Activated CD4-positive, alpha-beta T cell treated with anti-CD3 and anti-CD28 coated beads, Interleukin-2, amount 10 ng/mL, durations not matched to agents 24 days and 14 days (primary cell): ENCODE measurements around the gene HUNK. TPM values are rescaled to one million over a fixed set of nuclear protein-coding genes. Genes with fewer than 3 reads are reported as not detected.

Source experiments
- DNase-seq: peaks from one replicate; pipeline ENCODE4 v3.0.0; 2022
- H3K27ac Mint-ChIP-seq: one replicate; pipeline ENCODE4 v1.8.0; 2022; ENCODE audit warnings: mild to moderate bottlenecking, mixed read lengths
- H3K27me3 Mint-ChIP-seq: one replicate; pipeline ENCODE4 v1.8.0; 2022; ENCODE audit warnings: mixed read lengths
- H3K36me3 Mint-ChIP-seq: one replicate; pipeline ENCODE4 v1.8.0; 2022; ENCODE audit warnings: low read depth, mild to moderate bottlenecking, mixed read lengths
- H3K4me1 Mint-ChIP-seq: one replicate; pipeline ENCODE4 v1.8.0; 2021; ENCODE audit warnings: mixed read lengths
- H3K4me3 Mint-ChIP-seq: one replicate; pipeline ENCODE4 v1.8.0; 2022; ENCODE audit warnings: mild to moderate bottlenecking, moderate library complexity, mixed read lengths
- H3K9me3 Mint-ChIP-seq: one replicate; pipeline ENCODE4 v1.8.0; 2021; ENCODE audit warnings: mixed read lengths
- intact Hi-C: fragments of 100-400 bp; cut with micrococcal nuclease; formaldehyde crosslinking; loops from one replicate; pipeline ENCODE4 v1.15.1; 2023
- total RNA-seq: library from RNA; stranded (reverse); gene quantifications from 2 replicates; pipeline ENCODE4 v1.2.3, GENCODE V29; 2022

HUNK gene
- total RNA-seq, 1 donor from 2014 or later, result 0.37 TPM

DNA sequence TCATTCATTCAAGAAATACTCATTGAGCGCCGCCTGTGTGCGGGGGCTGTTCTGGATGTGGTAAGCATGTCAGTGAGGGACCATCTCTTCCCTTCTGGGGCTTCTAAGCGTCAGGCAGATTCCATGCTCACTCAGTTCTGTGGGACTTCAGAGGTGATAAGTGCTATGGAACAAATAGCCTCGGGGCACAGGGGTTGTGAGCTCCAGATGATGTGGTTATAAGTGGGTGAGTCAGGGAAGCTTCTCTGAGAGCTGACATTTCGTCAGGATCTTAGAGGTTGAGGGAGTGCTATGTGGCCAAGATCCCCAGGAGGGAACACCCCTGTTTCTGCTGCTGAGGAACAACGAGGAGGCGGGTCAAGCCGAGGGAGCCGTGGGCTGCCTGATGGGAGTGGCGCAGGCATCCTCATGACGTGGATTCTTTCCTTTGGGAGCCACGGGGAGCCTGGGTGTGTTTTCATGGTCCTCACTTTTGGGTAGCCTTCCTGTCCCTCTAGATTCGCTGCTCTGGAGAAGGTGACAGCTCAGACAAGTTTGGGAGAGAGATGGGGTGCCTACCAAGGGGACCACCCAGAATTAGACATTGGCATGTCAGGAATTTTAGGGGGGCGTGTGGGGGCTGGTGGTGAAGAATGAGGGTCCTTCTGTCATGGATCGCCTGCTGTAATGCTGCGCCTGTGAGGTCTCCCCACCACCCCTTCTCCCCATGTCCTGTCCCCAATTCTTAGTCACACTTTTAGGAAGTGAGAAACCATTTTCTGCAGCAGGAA, 38.5 kb downstream of the HUNK start:
- no peaks in the 10 kb centered on the region for H3K36me3 Mint-ChIP-seq
- no peaks in the 10 kb centered on the region for H3K4me1 Mint-ChIP-seq
- H3K27ac Mint-ChIP-seq, result no peak overlapping the region
- intact Hi-C loops, result no loop called here
- H3K27me3 Mint-ChIP-seq, result peaks cover 21% of the 10 kb centered on the region
- no peak overlapping the region for H3K4me3 Mint-ChIP-seq
- no peaks in the 10 kb centered on the region for H3K9me3 Mint-ChIP-seq
- DNase-seq, result no peak

DNA sequence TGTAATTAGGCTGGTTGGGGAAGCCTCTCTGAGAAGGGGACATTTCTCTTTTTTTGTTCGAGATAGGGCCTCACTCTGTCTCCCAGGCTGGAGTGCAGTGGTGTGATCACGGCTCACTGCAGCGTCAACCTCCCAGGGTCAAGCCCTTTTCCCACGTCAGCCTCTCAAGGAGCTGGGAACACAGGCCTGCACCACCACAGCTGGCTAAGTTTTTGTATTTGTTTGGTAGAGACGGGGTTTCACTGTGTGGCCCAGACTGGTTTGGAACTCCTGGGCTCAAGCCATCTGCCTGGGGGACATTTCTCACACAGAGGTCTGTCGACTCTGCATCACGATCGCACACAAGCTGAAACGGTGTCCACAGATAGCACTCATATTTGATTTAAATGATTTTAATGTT, 39.7 kb downstream of the HUNK start:
- Mint-ChIP-seq H3K27me3 (peaks cover 19% of the 10 kb centered on the region), H3K27ac (no peak overlapping the region), H3K9me3 (no peaks in the 10 kb centered on the region), H3K36me3 (no peaks in the 10 kb centered on the region), H3K4me3 (no peak overlapping the region), H3K4me1 (no peaks in the 10 kb centered on the region)
- no peak for DNase-seq
- intact Hi-C loops, result no loop called here

DNA sequence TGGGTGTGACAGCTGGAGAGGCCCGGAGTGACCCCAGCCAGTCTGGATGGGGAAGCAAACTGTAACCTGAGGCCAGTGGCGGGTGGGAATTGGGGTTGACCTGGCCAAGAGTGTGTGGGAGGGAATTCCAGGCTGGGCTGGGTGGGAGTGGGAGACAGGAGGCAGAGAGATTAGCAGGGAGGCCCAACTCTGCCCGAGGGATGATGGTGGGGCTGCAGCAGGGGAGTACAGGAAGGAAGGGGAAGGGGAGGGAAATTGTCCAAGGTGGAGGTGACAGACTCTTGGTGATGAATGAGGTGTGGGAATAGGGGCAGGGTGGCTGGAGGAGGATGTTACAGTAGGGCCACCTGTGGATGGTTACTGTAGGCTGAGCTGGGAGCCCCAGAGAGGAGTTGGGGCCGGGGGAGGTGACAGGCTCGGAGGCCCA, 40.4 kb downstream of the HUNK start:
- intact Hi-C loops, result no loop called here
- H3K9me3 Mint-ChIP-seq, result no peaks in the 10 kb centered on the region

DNA sequence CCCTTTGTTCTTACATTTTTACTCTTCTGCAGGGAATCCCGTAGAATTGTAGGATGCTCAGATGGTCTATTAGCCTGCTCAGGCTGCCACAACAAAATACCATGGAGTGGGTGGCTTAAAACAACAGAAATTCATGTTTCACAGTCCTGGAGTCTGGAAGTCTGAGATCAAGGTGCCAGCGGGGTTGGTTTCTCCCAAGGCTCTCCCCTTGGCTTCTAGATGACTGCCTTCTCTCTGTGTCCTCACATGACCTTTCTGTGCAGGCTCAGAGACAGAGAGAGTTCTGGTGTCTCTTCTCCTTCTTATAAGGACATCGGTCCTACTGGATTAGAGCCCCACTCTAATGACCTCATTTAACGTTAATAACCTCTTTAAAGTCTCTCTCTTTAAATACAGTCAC, 41.7 kb downstream of the HUNK start:
- no peaks in the 10 kb centered on the region for H3K36me3 Mint-ChIP-seq
- intact Hi-C loops, result no loop called here
- no peaks in the 10 kb centered on the region for H3K9me3 Mint-ChIP-seq
- H3K27ac Mint-ChIP-seq, result no peak overlapping the region
- H3K4me1 Mint-ChIP-seq, result no peaks in the 10 kb centered on the region
- H3K4me3 Mint-ChIP-seq, result no peak overlapping the region
- H3K27me3 Mint-ChIP-seq, result peaks cover 6% of the 10 kb centered on the region
- DNase-seq, result no peak

More for the DNA sequence above, 40.4 kb downstream of the HUNK start:
- DNase-seq, result no peak
- Mint-ChIP-seq H3K4me3 (no peak overlapping the region), H3K27me3 (peaks cover 16% of the 10 kb centered on the region), H3K36me3 (no peaks in the 10 kb centered on the region), H3K4me1 (no peaks in the 10 kb centered on the region), H3K27ac (no peak overlapping the region)

DNA sequence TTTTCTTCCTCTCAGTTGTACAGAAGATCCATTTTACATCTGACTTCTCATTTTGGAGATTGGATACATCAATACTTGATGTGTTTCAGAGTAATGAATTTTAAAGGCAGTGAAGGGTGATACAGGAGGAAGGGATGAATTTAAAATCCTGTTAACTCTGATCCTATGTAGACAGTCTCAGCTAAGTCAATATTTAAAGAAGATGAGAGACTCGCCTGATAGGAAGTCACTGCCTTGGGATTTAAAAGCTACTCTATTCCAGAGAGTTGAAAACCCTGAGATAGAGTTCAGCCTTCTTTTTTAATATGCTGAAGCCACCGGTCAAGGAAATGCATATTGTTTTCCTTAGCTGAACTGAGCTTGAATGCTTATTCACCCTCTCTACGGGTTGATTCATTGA, 42.7 kb downstream of the HUNK start:
- no peak overlapping the region for H3K4me3 Mint-ChIP-seq
- no peak overlapping the region for H3K27ac Mint-ChIP-seq
- intact Hi-C loops, result no loop called here
- H3K36me3 Mint-ChIP-seq, result no peaks in the 10 kb centered on the region
- no peak for DNase-seq
- peaks cover 4% of the 10 kb centered on the region for H3K27me3 Mint-ChIP-seq
- H3K4me1 Mint-ChIP-seq, result no peaks in the 10 kb centered on the region
- H3K9me3 Mint-ChIP-seq, result no peaks in the 10 kb centered on the region

DNA sequence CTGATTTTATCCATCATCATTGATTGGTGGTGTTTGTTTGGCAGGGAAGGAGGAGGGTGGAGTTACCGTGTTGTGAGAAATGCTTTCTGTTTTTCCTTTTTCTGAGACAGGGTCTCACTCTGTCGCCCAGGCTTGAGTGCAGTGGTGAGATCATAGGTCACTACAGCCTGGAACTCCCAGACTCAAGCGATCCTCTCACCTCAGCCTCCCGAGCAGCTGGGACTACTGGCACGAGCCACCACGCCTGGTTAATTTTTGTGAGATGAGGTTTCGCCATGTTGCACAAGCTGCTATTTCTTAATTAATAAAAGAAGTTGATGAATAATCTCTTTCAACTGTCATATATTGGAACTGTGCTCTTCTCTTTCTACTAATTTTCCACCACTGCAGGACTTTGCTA, 44.3 kb downstream of the HUNK start:
- intact Hi-C loops, result no loop called here

DNA sequence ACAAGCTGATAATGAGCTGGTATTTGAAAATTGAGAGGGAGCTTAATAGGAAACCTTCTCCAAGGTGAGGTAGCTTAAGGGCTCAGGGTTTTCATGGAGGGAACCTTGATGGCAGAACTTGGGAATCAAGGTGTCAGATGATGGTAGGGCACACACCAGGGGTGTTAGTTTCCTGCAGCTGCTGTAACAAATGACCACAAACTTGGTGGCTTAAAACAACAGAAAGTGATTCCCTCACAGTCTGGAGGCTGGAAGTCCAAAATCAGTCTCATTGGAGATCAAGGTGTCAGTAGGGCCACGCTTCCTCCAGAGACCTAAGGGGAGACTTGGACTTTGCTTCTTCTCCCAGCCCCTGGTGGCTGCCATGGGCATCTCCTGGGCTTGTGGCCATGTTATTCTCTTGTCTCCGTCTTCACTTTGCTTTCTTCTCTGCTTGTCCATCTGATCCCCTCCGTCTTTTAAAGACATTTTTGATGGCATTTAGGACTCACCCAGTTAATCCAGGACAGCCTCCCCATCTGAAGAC, 45.5 kb downstream of the HUNK start:
- H3K4me3 Mint-ChIP-seq, result no peak overlapping the region
- DNase-seq, result no peak
- intact Hi-C loops, result no loop called here
- no peaks in the 10 kb centered on the region for H3K27me3 Mint-ChIP-seq
- H3K9me3 Mint-ChIP-seq, result no peaks in the 10 kb centered on the region
- H3K36me3 Mint-ChIP-seq, result no peaks in the 10 kb centered on the region
- no peaks in the 10 kb centered on the region for H3K4me1 Mint-ChIP-seq
- H3K27ac Mint-ChIP-seq, result no peak overlapping the region

More for the DNA sequence above, 44.3 kb downstream of the HUNK start:
- no peaks in the 10 kb centered on the region for H3K36me3 Mint-ChIP-seq
- H3K4me3 Mint-ChIP-seq, result no peak overlapping the region
- H3K27me3 Mint-ChIP-seq, result no peaks in the 10 kb centered on the region
- H3K27ac Mint-ChIP-seq, result no peak overlapping the region
- no peaks in the 10 kb centered on the region for H3K4me1 Mint-ChIP-seq
- no peaks in the 10 kb centered on the region for H3K9me3 Mint-ChIP-seq
- no peak for DNase-seq

DNA sequence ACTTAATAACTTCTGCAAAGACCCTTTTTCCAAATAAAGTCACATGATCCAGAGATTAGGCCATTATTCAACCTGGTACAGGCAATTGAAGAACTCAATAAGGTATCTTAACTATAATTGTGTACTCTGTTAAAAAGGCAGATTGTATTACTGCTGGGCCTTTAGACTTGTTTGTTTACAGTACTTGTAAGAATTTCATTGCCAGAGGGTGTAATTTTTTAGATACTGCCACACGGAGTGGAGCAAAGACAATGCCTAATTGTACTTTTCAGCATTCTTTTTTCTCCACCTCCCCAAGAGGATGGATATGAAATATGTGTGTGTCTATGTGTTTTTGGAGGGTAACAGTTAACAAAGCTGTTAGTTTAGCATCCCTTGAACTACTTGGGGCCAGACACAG, 47.5 kb downstream of the HUNK start:
- Mint-ChIP-seq H3K27ac (no peak overlapping the region), H3K9me3 (no peaks in the 10 kb centered on the region), H3K36me3 (no peaks in the 10 kb centered on the region), H3K4me3 (no peak overlapping the region), H3K27me3 (no peaks in the 10 kb centered on the region), H3K4me1 (no peaks in the 10 kb centered on the region)
- intact Hi-C loops, result no loop called here
- no peak for DNase-seq

DNA sequence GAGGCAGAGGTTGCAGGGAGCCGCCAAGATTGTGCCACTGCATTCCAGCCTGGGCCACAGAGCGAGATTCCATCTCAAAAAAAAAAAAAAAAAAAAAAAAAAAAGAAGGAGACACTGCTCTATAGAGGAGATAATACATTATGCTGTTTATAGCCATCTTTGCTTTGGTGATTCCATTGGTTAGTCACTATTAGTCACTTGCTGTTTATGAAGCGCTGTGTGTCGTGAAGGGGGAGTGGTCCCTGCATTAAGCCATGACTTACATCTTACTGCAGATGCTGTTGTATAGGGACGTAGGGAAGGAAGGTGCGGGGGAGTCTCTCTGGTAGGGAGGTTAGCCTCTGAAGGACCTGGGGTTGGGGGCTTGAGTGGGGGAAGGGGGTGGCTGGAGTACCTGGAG, 48.3 kb downstream of the HUNK start:
- no peak for DNase-seq
- Mint-ChIP-seq H3K27ac (no peak overlapping the region), H3K4me1 (no peaks in the 10 kb centered on the region), H3K9me3 (no peaks in the 10 kb centered on the region), H3K36me3 (no peaks in the 10 kb centered on the region), H3K27me3 (no peaks in the 10 kb centered on the region), H3K4me3 (no peak overlapping the region)
- intact Hi-C loops, result no loop called here

DNA sequence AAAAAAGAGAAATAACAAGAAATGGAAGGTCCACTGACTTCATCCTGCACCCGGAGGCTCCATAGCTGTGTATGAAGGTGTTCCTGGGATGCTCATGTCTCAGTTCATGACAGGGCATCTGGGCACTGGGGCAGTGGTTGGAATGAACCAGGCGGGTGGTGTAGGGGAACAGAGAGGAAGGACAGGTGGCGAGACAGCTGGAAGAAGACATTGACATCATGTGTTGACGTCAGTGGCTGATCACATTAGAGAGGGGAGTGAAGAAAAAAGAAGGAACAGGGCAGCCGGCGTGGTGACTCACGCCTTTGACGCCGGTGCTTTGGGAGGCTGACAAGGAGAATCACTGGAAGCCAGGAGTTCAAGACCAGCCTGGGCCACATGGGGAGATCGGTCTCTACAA, 50.1 kb downstream of the HUNK start:
- Mint-ChIP-seq H3K4me1 (no peaks in the 10 kb centered on the region), H3K4me3 (no peak overlapping the region), H3K36me3 (no peaks in the 10 kb centered on the region), H3K9me3 (no peaks in the 10 kb centered on the region), H3K27me3 (no peaks in the 10 kb centered on the region), H3K27ac (no peak overlapping the region)
- intact Hi-C loops, result no loop called here
- DNase-seq, result no peak

DNA sequence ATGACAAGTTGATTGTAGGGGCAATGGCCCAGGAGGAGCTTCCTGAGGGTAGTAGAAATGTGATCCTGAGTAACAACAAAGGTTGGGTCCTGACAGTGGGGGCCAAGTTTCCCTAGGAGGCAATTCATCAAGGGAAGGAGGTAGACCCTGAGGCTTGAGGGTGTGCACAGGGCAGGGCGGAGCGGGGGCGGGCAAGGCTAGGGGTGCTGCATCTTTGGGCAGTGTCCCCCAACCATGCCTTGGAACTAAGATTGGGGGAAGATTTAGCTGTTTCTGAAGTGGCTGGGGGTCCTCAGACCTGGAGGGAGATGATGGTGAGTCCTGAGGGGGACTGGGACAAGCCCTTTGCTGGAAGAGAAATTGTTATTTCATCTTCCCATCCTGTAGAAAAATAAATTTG, 50.9 kb downstream of the HUNK start:
- H3K27ac Mint-ChIP-seq, result no peak overlapping the region
- H3K4me1 Mint-ChIP-seq, result no peaks in the 10 kb centered on the region
- no peak for DNase-seq
- no peak overlapping the region for H3K4me3 Mint-ChIP-seq
- H3K27me3 Mint-ChIP-seq, result no peaks in the 10 kb centered on the region
- no peaks in the 10 kb centered on the region for H3K9me3 Mint-ChIP-seq
- no peaks in the 10 kb centered on the region for H3K36me3 Mint-ChIP-seq
- intact Hi-C loops, result no loop called here

DNA sequence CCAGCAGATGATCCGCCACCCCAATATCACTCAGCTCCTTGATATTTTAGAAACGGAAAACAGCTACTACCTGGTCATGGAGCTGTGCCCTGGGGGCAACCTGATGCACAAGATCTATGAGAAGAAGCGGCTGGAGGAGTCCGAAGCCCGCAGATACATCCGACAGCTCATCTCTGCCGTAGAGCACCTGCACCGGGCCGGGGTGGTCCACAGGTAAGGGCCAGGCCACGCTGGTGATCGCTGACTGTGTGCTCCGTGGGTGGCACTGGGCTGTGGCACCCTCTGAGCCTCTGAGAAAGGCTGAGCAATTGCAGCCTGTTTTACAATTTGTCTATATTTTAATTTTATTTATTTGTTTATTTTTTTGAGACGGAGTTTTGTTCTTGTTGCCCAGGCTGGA, 51.7 kb downstream of the HUNK start:
- H3K36me3 Mint-ChIP-seq, result no peaks in the 10 kb centered on the region
- intact Hi-C loops, result no loop called here
- H3K4me1 Mint-ChIP-seq, result no peaks in the 10 kb centered on the region
- no peaks in the 10 kb centered on the region for H3K27me3 Mint-ChIP-seq
- no peak for DNase-seq
- H3K9me3 Mint-ChIP-seq, result no peaks in the 10 kb centered on the region
- H3K4me3 Mint-ChIP-seq, result no peak overlapping the region
- H3K27ac Mint-ChIP-seq, result no peak overlapping the region

DNA sequence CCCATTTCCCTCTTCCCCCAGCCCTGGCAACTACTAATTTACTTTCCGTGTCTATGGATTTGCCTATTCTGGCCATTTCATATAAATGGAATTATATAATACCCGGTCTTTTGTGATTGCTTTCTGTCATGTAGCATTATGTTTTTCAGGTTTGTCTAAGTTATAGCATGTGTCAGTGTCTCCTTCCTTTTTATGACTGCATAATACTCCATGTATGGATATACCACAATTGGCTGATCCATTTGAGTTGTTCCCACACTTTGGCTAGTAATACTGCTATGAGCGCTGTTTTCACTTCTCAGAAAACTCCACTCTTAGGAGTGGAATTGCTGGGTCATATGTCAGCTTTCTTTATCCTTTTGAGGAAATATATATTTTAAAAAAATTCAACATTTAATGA, 53.7 kb downstream of the HUNK start:
- Mint-ChIP-seq H3K27me3 (peaks cover 3% of the 10 kb centered on the region), H3K27ac (no peak overlapping the region), H3K4me3 (no peak overlapping the region), H3K4me1 (no peaks in the 10 kb centered on the region), H3K9me3 (no peaks in the 10 kb centered on the region), H3K36me3 (no peaks in the 10 kb centered on the region)
- DNase-seq, result no peak
- intact Hi-C loops, result no loop called here

DNA sequence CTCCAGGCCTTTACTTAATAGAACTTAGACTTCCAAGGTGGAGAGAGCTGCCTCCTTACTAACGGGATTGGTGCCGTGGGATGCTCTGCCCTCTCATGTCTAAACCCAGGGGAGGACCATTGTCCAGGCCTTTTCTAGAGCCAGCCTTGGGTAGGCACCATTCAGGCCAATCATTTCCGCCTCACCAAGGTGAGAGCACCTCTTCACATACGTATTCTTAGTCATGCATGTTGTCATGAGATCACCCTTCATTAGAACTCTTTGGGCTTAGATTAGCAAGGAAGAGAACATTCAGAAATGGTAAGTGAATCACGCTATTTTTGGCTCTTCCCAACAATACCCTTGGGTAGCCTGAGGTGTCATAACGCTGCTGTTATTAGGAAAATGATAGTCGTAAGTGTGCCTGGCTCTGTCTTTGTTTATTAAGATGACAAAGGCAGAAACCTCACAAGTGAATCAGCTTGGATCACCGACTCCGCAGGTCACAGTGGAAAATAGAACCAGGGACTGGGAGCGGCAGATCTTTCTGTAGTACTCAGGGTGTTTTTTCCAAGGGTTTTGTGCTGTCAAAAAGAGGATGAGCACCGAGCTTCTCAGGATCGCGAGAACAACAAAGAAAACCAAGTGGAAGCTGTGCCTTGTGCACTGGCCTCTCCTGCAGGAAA, 55.0 kb downstream of the HUNK start:
- intact Hi-C loops, result no loop called here
- H3K4me3 Mint-ChIP-seq, result no peak overlapping the region
- no peak for DNase-seq
- H3K27ac Mint-ChIP-seq, result no peak overlapping the region
- H3K27me3 Mint-ChIP-seq, result peaks cover 3% of the 10 kb centered on the region
- H3K36me3 Mint-ChIP-seq, result no peaks in the 10 kb centered on the region
- no peaks in the 10 kb centered on the region for H3K4me1 Mint-ChIP-seq
- H3K9me3 Mint-ChIP-seq, result no peaks in the 10 kb centered on the region
